Naive thymus-derived CD4-positive, alpha-beta T cell (primary cell): ENCODE measurements around the gene DCAF15. TPM values are rescaled to one million over a fixed set of nuclear protein-coding genes. Genes with fewer than 3 reads are reported as not detected.

Experiments
- ATAC-seq: fragments of 150-1000 bp; cut with Tn5 transposase; 2 replicates; pipeline ENCODE4 v1.10.0; 2021; ENCODE audit warnings: mild to moderate bottlenecking, moderate library complexity
- CTCF ChIA-PET: fragments of 350-600 bp; sonication (Branson Sonifier 250); formaldehyde crosslinking; loops from one replicate; lab custom pipeline; 2021; ENCODE audit warnings: antibody characterized with exemption; lab: Charles Lee
- POLR2A ChIA-PET: fragments of 350-600 bp; sonication (Branson Sonifier 250); formaldehyde crosslinking; loops from one replicate; lab custom pipeline; 2021; ENCODE audit warnings: antibody characterized with exemption, inconsistent platforms; lab: Charles Lee
- DNase-seq, 9 donors: peaks; one replicate each; pipeline versions ENCODE4 v3.0.0 to v3.0.0-alpha.2; 2020 to 2022; ENCODE audit warnings: mixed read lengths in 1 of 9
- H3K27ac ChIP-seq: one replicate; pipeline ENCODE4 v1.7.0; 2013; ENCODE audit warnings: mild to moderate bottlenecking, low read depth, low read length, moderate library complexity
- H3K27me3 ChIP-seq, 2 donors: one replicate each; pipeline ENCODE4 v1.7.0; 2013; ENCODE audit warnings: low read length in 2 of 2, mild to moderate bottlenecking in 2 of 2, moderate library complexity in 2 of 2; ENCODE audit not compliant: control insufficient read depth in 2 of 2, insufficient read depth in 2 of 2
- H3K36me3 ChIP-seq, 3 experiments: 1 replicate in 2 of 3; 2 replicates in 1 of 3; pipeline ENCODE4 v1.7.0; 2013; ENCODE audit warnings: low read length in 3 of 3, mild to moderate bottlenecking in 3 of 3, moderate library complexity in 1 of 3; ENCODE audit not compliant: insufficient read depth in 3 of 3, control insufficient read depth in 2 of 3
- H3K4me1 ChIP-seq, 2 donors: one replicate each; pipeline ENCODE4 v1.7.0; 2013; ENCODE audit warnings: low read length in 2 of 2, mild to moderate bottlenecking in 2 of 2, moderate library complexity in 1 of 2; ENCODE audit not compliant: control insufficient read depth in 2 of 2, insufficient read depth in 2 of 2
- H3K4me3 ChIP-seq: 2 replicates; pipeline ENCODE4 v1.7.0; 2013; ENCODE audit warnings: mild to moderate bottlenecking, low read length
- H3K9me3 ChIP-seq, 3 experiments: 1 replicate in 2 of 3; 2 replicates in 1 of 3; pipeline ENCODE4 v1.7.0; 2013; ENCODE audit warnings: low read length in 3 of 3; ENCODE audit not compliant: control insufficient read depth in 2 of 3
- H3K27ac Mint-ChIP-seq, 9 donors: one replicate each; pipeline ENCODE4 v1.8.0; 2020 to 2022; ENCODE audit warnings: mixed read lengths in 9 of 9, mild to moderate bottlenecking in 8 of 9, moderate library complexity in 5 of 9, inconsistent platforms in 2 of 9
- H3K27me3 Mint-ChIP-seq, 5 donors: one replicate each; pipeline ENCODE4 v1.8.0; 2021 to 2022; ENCODE audit warnings: mixed read lengths in 5 of 5, mild to moderate bottlenecking in 1 of 5
- H3K36me3 Mint-ChIP-seq, 5 donors: one replicate each; pipeline ENCODE4 v1.8.0; 2020 to 2022; ENCODE audit warnings: mixed read lengths in 5 of 5, mild to moderate bottlenecking in 3 of 5, inconsistent platforms in 1 of 5
- H3K4me1 Mint-ChIP-seq, 7 donors: one replicate each; pipeline ENCODE4 v1.8.0; 2020 to 2022; ENCODE audit warnings: mixed read lengths in 7 of 7, mild to moderate bottlenecking in 3 of 7, inconsistent platforms in 1 of 7
- H3K4me3 Mint-ChIP-seq, 10 donors: one replicate each; pipeline ENCODE4 v1.8.0; 2020 to 2022; ENCODE audit warnings: mild to moderate bottlenecking in 10 of 10, mixed read lengths in 10 of 10, moderate library complexity in 6 of 10, inconsistent platforms in 2 of 10
- H3K9me3 Mint-ChIP-seq, 11 donors: one replicate each; pipeline ENCODE4 v1.8.0; 2020 to 2022; ENCODE audit warnings: mixed read lengths in 11 of 11, mild to moderate bottlenecking in 4 of 11, inconsistent platforms in 1 of 11, moderate library complexity in 1 of 11
- intact Hi-C, 2 donors: fragments of 100-400 bp; cut with micrococcal nuclease; formaldehyde crosslinking; loops; one replicate each; pipeline ENCODE4 v1.15.1; 2023
- polyA plus RNA-seq, 2 donors: library from polyadenylated mRNA; unstranded; fragments of 300-500 nt; fragmentation: Illumina TruSeq; gene quantifications; one replicate each; pipeline ENCODE4 v1.2.3, GENCODE V29; 2021
- total RNA-seq, 6 experiments: library from RNA in 5 of 6; stranded (reverse) in 5 of 6; gene quantifications; 1 replicate in 5 of 6; 2 replicates in 1 of 6; pipeline ENCODE4 v1.2.3 and lab custom pipeline; 2021 to 2026

The DCAF15 gene
- total and polyA plus RNA-seq, 7 experiments from 2014 or later, result 3.7 to 92.0 (median 84.5) TPM

DNA sequence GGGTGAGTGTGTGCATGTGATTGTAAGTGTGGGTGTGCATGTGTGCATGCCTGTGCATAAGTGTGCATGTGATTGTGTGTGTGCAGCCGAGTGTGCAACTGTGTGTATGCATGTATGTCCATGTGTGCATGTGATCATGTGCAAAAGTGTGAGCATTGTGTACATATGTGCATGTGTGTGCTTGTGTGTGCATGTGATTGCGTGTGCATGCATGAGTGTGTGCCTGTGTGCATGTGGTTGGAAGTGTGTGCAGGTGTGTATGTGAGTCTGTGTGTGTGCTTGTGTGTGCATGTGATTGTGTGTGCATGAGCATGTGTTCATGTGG, 17.6 kb upstream of the DCAF15 start:
- ATAC-seq, result no peak
- no peak overlapping the region for H3K4me3 Mint-ChIP-seq

DNA sequence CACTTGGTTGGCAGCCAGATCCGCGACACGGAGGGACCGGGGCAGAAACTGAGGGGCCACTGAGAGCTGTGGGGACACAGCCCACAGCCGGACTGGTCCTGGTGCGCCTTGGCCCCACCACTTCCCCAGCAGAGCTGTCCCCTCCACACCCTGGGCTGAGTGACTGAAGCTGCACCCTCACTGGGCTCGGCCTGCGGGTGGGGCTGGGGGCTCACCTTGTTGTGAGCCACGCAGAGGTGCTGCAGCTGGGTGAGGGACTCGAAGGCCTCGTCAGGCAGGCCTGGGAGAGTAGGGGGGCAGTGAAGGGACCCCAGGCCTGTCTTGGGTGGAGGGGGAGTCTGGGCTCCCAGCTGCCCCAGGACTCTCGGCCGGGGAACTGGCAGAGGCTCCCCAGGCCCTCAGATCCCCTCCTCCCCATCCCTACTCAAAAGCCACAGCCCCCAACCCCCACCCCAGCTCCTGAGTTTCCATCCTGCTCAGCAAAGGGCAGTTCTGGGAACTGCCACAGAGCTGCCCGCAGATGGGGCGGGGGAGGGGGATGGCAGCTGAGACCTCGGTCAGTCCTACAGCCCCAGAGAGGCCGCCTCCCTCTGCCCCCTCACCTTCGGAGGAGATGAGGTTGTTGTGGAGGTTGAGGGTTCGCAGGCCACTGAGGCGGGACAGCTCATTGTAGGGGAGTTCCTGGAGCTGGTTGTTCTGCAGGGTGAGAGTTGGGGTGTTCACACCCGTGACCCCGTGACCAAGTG, 16.4 kb upstream of the DCAF15 start:
- peaks cover 0 to 13% (median 5%) of the 10 kb centered on the region in 5 donors for H3K27me3 Mint-ChIP-seq
- Histone ChIP-seq H3K36me3 (peaks cover 0 to 5% (median 0%) of the 10 kb centered on the region in 3 experiments), H3K9me3 (no peaks in the 10 kb centered on the region), H3K4me1 (no peaks in the 10 kb centered on the region), H3K4me3 (no peak overlapping the region), H3K27me3 (no peaks in the 10 kb centered on the region), H3K27ac (no peak overlapping the region)
- intact Hi-C loops, result no loop called here
- ChIA-PET CTCF (interaction anchor here (0.6 to 1.0 kb wide), 2 partner anchors 11 to 37 kb away, joined by 4 to 5 read pairs; no protein-coding TSS in a partner anchor), POLR2A (interaction anchor here (0.6 kb wide), 1 partner anchor 33 kb away, joined by 4 read pairs; no protein-coding TSS in a partner anchor)
- H3K36me3 Mint-ChIP-seq, result no peaks in the 10 kb centered on the region
- DNase-seq (no peak), ATAC-seq (no peak)
- peaks cover 2 to 14% (median 7%) of the 10 kb centered on the region in 7 donors for H3K4me1 Mint-ChIP-seq
- H3K27ac Mint-ChIP-seq, result no peak overlapping the region
- peaks cover 0 to 3% (median 0%) of the 10 kb centered on the region in 11 donors for H3K9me3 Mint-ChIP-seq
- no peak overlapping the region for H3K4me3 Mint-ChIP-seq

More for the DNA sequence above, 17.6 kb upstream of the DCAF15 start:
- Mint-ChIP-seq H3K4me1 (peaks cover 2 to 14% (median 7%) of the 10 kb centered on the region in 7 donors), H3K27ac (peak overlapping the region in 1 of 9 donors; percentile 1), H3K36me3 (no peaks in the 10 kb centered on the region), H3K9me3 (peaks cover 0 to 3% (median 0%) of the 10 kb centered on the region in 11 donors), H3K27me3 (peaks cover 0 to 13% (median 5%) of the 10 kb centered on the region in 5 donors)
- CTCF ChIA-PET, result interaction anchor here (0.6 to 1.2 kb wide), 2 partner anchors 66 to 124 kb away, joined by 3 read pairs; no protein-coding TSS in a partner anchor
- intact Hi-C loops, result no loop called here
- H3K9me3 ChIP-seq, result no peaks in the 10 kb centered on the region
- H3K27ac ChIP-seq, result no peak overlapping the region
- POLR2A ChIA-PET, result interaction anchor here (0.5 kb wide), 1 partner anchor 121 kb away, joined by 3 read pairs; no protein-coding TSS in a partner anchor
- no peaks in the 10 kb centered on the region for H3K4me1 ChIP-seq
- no peak overlapping the region for H3K4me3 ChIP-seq
- DNase-seq, result no peak
- H3K27me3 ChIP-seq, result no peaks in the 10 kb centered on the region
- peaks cover 0 to 8% (median 0%) of the 10 kb centered on the region in 3 experiments for H3K36me3 ChIP-seq

DNA sequence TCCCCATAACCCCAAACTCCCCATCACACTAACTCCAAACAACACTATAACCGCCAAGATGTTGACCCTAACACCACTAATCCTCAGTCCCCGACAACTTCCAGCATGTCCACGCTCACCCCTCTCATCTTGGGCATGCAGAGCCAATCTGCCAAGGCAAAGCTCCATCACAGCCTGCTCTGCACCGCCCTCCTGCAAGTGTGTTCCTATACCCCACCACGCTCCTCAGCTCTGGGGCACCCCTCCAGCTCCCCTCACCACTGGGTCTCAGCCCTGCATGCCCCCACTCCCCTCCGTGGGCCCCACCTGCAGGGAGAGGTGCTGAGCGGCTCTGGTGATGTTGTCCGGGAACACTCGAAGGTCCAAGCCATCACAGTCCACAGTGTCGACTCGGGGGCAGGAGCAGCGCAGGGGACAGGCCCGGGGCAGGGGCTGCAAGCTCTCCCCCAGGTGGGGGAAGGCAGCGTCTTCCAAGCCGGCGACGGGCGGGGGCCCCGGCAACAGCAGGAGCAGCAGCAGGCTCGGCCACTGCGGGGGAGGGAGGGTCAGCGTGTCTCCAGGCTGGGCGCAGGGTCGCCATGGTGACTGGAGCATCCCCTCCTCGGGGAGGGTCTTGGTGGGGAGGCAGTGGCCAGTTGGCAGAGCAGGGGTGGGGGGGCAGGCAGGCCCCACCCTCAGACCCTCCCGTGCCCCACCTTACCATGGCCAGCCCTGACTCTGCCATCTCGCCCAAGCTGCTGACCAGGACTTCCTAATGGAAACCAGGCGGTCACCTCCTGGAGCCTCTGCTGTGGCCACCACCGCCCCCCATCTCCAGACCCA, 14.6 kb upstream of the DCAF15 start:
- H3K4me1 ChIP-seq, result no peaks in the 10 kb centered on the region
- Mint-ChIP-seq H3K9me3 (peaks cover 0 to 3% (median 0%) of the 10 kb centered on the region in 11 donors), H3K4me1 (peaks cover 2 to 14% (median 7%) of the 10 kb centered on the region in 7 donors), H3K27me3 (peaks cover 0 to 13% (median 5%) of the 10 kb centered on the region in 5 donors), H3K4me3 (no peak overlapping the region), H3K27ac (peak overlapping the region in 2 of 9 donors; percentile 44 to 63), H3K36me3 (no peaks in the 10 kb centered on the region)
- POLR2A ChIA-PET, result interaction anchor here (0.5 kb wide), 1 partner anchor 76 kb away, joined by 3 read pairs; no protein-coding TSS in a partner anchor
- intact Hi-C loops, result no loop called here
- no peak for ATAC-seq
- CTCF ChIA-PET, result interaction anchor here (0.6 kb wide), 1 partner anchor 66 kb away, joined by 3 read pairs; no protein-coding TSS in a partner anchor
- DNase-seq, result no peak
- no peaks in the 10 kb centered on the region for H3K36me3 ChIP-seq
- H3K27me3 ChIP-seq, result no peaks in the 10 kb centered on the region
- no peaks in the 10 kb centered on the region for H3K9me3 ChIP-seq
- no peak overlapping the region for H3K4me3 ChIP-seq
- H3K27ac ChIP-seq, result no peak overlapping the region

DNA sequence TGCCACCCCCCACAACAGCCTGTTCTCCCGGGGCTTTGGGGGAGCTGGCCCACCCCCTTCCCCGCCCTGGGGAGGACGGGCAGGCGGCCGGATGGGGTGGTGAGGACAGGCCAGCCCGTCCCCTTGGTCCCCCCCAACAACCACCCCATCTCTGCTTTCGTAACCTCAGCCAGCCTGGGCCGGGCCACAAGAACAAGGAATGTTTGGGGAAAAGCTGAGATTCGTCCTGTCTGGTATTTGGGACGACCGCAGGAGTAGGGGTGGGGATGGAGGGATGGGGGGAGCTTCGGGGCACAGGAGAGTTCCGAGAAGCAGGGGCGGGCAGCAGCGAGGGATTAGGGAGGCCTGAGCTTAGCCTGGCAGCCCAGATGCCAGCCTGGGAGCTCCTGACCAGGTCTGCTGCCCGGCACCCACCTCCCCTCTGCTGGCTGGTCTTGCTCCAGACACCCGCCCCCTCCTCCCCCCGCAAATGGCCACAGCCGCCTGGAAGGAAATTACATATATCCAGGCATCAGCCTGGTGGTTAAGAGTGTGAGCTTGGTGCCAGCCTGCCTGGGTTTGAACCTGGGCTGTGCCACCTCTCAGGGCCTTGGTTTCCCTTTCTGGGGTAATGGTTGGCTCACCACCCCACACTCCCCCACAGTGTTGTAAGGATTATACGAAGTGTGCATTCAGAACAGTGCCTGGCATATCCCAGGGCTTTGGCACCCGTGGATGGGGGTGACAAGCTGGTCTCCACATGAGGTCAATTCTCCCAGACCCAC, 13.8 kb upstream of the DCAF15 start, which contains the start of gene PODNL1:
Gene PODNL1 (minus strand): TSS at position 117 of the 764 bp plus-strand sequence. CDS start 236 bp downstream, outside the sequence.
- intact Hi-C loops, result no loop called here
- Mint-ChIP-seq H3K4me3 (no peak within 1 kb of the TSS), H3K27ac (peak within 1 kb of the TSS in 2 of 9 donors; percentile 44 to 63), H3K4me1 (peaks cover 2 to 11% (median 7%) of the 10 kb centered on the region in 7 donors), H3K9me3 (peaks cover 0 to 3% (median 0%) of the 10 kb centered on the region in 11 donors), H3K36me3 (no peaks in the 10 kb centered on the region), H3K27me3 (peaks cover 0 to 13% (median 5%) of the 10 kb centered on the region in 5 donors)
- no peak for DNase-seq
- no peaks in the 10 kb centered on the region for H3K4me1 ChIP-seq
- POLR2A ChIA-PET, result no interaction called here
- no peaks in the 10 kb centered on the region for H3K27me3 ChIP-seq
- no peaks in the 10 kb centered on the region for H3K9me3 ChIP-seq
- H3K4me3 ChIP-seq, result no peak within 1 kb of the TSS
- H3K27ac ChIP-seq, result no peak within 1 kb of the TSS
- no peaks in the 10 kb centered on the region for H3K36me3 ChIP-seq
- no peak for ATAC-seq
- CTCF ChIA-PET, result interaction anchor here (0.6 kb wide), 1 partner anchor 67 kb away, joined by 3 read pairs; no protein-coding TSS in a partner anchor

DNA sequence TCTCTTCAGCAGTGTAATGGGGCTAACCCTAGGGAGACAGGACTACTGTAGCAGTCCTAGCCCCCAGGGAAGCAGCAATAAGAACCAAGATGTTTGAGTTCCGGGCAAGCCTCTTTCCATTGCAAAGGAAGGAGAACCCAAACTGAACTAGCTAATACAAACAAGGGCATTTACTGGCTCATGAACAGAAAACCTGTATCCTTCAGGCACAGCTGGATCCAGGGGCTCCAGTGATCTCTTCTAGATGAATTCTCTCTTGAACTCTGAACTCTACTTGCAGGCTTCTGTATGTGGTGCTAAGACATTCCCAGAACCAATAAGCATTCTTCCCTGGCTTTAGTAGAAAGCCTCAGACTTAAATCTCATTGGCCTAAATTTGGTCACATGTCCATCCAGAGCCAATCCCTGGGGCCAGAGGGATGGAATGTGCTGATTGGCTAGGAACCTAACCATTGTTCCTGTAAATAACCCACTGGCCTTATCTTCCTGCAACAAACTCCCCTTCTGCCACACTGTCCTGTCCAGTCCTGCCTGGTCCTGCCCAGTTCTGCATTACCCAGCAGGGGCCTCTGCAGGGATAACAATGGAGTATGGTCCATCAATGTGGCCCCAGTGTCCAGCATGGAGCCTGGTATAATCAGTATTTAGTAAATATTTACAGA, 10.2 kb upstream of the DCAF15 start:
- Histone ChIP-seq H3K27me3 (no peaks in the 10 kb centered on the region), H3K36me3 (no peaks in the 10 kb centered on the region), H3K4me1 (no peaks in the 10 kb centered on the region), H3K9me3 (no peaks in the 10 kb centered on the region), H3K4me3 (no peak overlapping the region), H3K27ac (no peak overlapping the region)
- H3K36me3 Mint-ChIP-seq, result no peaks in the 10 kb centered on the region
- peaks cover 0 to 4% (median 0%) of the 10 kb centered on the region in 7 donors for H3K4me1 Mint-ChIP-seq
- H3K27ac Mint-ChIP-seq, result no peak overlapping the region
- intact Hi-C loops, result no loop called here
- H3K4me3 Mint-ChIP-seq, result no peak overlapping the region
- peaks cover 0 to 2% (median 0%) of the 10 kb centered on the region in 11 donors for H3K9me3 Mint-ChIP-seq
- CTCF ChIA-PET, result interaction anchor here (0.6 kb wide), 3 partner anchors 98 to 789 kb away, joined by 3 to 4 read pairs (median 3); no protein-coding TSS in a partner anchor
- POLR2A ChIA-PET, result interaction anchor here (0.6 kb wide), 1 partner anchor 153 kb away, joined by 3 read pairs; no protein-coding TSS in a partner anchor
- ATAC-seq (no peak), DNase-seq (no peak)
- peaks cover 0 to 8% (median 5%) of the 10 kb centered on the region in 5 donors for H3K27me3 Mint-ChIP-seq
